ENCODE data around the gene AOPEP. TPM values are rescaled to one million over a fixed set of nuclear protein-coding genes. Genes with fewer than 3 reads are reported as not detected.

Gene AOPEP
- total RNA-seq, 1 donor from 2014 or later: 24.8 TPM

DNA sequence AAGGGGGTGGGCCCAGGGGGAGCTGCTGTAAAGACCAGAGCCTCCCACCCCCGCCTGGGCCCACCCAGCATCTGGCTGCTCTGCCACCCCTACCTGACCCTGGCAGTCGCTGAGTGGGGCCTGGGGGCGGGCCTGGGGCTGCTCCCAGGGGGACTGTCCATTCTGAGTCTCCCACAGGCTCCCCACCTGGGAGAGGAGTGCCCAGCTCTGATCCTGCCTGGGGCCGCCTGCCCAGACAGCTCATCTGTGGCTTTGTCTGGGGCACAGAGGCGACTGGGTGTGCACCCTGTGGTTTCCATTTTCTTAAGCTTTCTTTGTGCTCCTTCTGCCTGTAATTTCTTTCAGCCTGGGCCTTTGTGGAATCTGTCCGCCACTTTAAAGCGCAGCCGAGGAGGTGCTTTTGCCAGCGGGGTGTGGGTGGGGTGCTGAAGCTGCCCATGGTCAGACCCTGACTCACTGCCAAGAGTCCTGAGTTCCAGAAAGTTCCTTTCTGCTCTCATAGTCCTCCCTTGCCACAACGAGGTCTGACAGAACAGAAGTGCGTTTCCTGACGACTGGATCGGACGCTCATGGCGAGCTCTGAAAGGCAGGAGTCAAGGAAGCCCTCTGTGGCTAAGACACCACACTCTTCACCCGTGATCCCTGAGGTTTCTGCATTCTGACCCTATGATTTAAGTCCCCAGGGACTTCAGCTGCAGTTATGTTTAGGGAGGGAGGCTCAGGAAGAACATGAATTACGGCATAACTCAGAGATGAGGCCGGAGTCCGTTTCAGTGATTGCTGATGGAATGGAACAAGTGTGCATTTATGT is 366.0 kb downstream of the AOPEP start:
- H3K4me1 Mint-ChIP-seq: peaks cover 84% of the 10 kb centered on the region

DNA sequence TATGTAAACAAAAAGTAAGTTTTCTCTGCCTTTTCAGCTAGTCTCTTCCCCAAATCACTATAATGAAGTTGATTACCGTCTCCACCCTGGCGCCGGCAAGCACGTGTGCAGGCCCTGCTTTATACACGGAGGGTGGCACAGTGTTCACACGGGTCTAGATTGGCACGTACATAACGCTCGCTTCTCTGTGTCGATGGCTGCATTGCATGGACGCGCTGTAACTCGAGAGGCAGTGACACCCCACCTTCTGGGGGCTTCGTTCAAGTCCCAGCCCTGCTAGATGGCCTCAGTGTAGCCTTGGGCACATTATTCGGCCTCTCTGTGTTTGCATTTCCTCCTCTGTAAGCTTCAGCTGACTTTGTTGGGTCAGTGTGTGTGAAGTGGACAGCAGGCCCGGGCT is 367.1 kb downstream of the AOPEP start:
- peaks cover 84% of the 10 kb centered on the region for H3K4me1 Mint-ChIP-seq
- no peaks in the 10 kb centered on the region for H3K9me3 Mint-ChIP-seq
- H3K4me3 Mint-ChIP-seq: peak overlapping the region; percentile 70
- peaks cover 3% of the 10 kb centered on the region for H3K27me3 Mint-ChIP-seq (ENCODE audit: low read depth)
- peaks cover 12% of the 10 kb centered on the region for H3K36me3 Mint-ChIP-seq (ENCODE audit: low read depth)
- TF ChIP-seq, protein P1, sequence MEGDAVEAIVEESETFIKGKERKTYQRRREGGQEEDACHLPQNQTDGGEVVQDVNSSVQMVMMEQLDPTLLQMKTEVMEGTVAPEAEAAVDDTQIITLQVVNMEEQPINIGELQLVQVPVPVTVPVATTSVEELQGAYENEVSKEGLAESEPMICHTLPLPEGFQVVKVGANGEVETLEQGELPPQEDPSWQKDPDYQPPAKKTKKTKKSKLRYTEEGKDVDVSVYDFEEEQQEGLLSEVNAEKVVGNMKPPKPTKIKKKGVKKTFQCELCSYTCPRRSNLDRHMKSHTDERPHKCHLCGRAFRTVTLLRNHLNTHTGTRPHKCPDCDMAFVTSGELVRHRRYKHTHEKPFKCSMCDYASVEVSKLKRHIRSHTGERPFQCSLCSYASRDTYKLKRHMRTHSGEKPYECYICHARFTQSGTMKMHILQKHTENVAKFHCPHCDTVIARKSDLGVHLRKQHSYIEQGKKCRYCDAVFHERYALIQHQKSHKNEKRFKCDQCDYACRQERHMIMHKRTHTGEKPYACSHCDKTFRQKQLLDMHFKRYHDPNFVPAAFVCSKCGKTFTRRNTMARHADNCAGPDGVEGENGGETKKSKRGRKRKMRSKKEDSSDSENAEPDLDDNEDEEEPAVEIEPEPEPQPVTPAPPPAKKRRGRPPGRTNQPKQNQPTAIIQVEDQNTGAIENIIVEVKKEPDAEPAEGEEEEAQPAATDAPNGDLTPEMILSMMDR (conservative IDR thresholded peaks at IDR 0.05): no peak
- DNase-seq (ENCODE audit: low read depth, low spot score): no peak
- H3K27ac Mint-ChIP-seq (ENCODE audit: unreplicated experiment): no peak overlapping the region

More for the DNA sequence above, 366.0 kb downstream of the AOPEP start:
- peaks cover 9% of the 10 kb centered on the region for H3K36me3 Mint-ChIP-seq (ENCODE audit: low read depth)
- no peak for DNase-seq (ENCODE audit: low read depth, low spot score)
- TF ChIP-seq, protein P1 (conservative IDR thresholded peaks at IDR 0.05): no peak
- peak overlapping the region; percentile 75 for H3K4me3 Mint-ChIP-seq
- H3K27me3 Mint-ChIP-seq (ENCODE audit: low read depth): peaks cover 3% of the 10 kb centered on the region
- no peaks in the 10 kb centered on the region for H3K9me3 Mint-ChIP-seq
- H3K27ac Mint-ChIP-seq (ENCODE audit: unreplicated experiment): peak overlapping the region; percentile 46

DNA sequence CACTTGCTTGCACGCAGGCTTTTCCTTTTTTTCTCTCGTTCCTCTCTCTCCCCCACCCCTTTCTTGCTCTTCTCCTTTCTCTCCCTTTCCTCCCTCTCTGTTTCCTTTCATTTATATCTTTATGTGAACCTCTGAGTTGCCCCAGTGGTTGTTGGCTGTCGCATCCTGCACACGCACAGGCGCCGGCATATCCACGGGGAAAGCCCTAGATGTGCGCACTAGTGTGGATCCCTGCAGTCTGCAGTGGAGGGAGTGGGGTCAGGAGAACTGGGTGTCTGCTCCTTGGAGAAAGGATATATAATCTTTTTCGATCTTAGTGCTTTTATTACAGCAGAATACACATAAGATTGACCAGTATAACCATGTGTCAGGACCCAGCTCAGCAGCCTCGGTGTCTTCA is 367.5 kb downstream of the AOPEP start:
- no peaks in the 10 kb centered on the region for H3K9me3 Mint-ChIP-seq
- H3K27ac Mint-ChIP-seq (ENCODE audit: unreplicated experiment): peak overlapping the region; percentile 32
- TF ChIP-seq, protein P1 (conservative IDR thresholded peaks at IDR 0.05): no peak
- H3K4me1 Mint-ChIP-seq: peaks cover 87% of the 10 kb centered on the region
- no peak for DNase-seq (ENCODE audit: low read depth, low spot score)
- peak overlapping the region; percentile 70 for H3K4me3 Mint-ChIP-seq
- H3K27me3 Mint-ChIP-seq (ENCODE audit: low read depth): peaks cover 3% of the 10 kb centered on the region
- H3K36me3 Mint-ChIP-seq (ENCODE audit: low read depth): peaks cover 15% of the 10 kb centered on the region

DNA sequence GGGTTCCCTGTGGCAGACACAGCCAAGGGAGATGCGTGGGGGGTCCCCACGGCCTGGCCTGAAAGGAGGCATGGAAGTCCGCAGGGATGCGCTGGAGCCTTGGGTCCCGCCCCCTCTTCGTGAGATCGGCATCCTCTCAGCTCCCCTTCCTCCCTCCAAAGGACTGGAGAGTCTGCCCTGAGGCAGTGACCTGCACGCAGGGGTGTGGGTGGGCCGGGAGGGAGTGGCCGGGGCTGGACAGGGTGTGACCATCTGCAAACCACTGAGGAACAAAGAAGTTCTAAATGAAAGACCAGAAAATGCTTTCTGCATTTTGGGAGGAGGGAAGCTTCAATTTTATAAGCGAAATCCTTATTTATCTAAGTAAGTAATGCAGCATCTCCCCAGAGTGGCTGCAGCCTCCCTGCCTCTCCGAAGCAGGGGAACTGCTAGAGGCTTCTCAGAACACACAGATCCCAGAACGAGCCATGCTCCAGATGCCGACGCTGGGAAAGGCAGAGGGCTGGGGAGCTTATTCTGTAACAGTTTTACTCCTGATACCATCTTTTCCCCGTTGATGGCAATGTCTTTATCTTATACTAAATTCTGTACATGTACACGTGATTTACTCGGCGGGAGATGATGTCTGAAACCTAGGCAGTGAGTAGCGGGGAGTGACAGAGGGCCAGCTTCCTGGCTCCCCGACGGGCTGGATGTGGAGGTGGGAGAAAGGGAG is 369.3 kb downstream of the AOPEP start:
- TF ChIP-seq, protein P1 (conservative IDR thresholded peaks at IDR 0.05): no peak
- H3K4me1 Mint-ChIP-seq: peaks cover 70% of the 10 kb centered on the region
- H3K27ac Mint-ChIP-seq (ENCODE audit: unreplicated experiment): no peak overlapping the region
- H3K4me3 Mint-ChIP-seq: peak overlapping the region; percentile 33
- no peak for DNase-seq (ENCODE audit: low read depth, low spot score)
- peaks cover 3% of the 10 kb centered on the region for H3K27me3 Mint-ChIP-seq (ENCODE audit: low read depth)
- H3K36me3 Mint-ChIP-seq (ENCODE audit: low read depth): peaks cover 15% of the 10 kb centered on the region
- no peaks in the 10 kb centered on the region for H3K9me3 Mint-ChIP-seq

DNA sequence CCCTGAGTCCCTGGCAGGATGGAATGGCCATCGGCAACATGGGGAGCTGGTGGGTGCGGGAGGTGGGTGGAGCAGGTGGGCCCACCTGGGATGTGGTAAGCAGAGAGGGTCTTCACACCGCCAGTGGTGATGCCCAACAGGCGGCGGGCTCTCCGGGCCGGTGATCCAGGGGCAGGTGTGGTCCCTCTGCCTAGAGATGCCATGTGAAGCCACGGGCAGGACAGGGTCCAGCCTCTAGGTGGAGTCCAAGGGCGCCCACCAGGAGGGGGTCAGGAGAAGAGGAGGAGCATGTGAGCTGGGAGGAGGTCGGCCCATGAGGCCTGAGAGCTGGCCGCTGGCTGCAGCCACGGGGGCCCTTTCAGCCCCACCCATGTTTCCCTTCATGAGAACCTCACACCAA is 369.9 kb downstream of the AOPEP start:
- no peak overlapping the region for H3K27ac Mint-ChIP-seq (ENCODE audit: unreplicated experiment)
- peaks cover 64% of the 10 kb centered on the region for H3K4me1 Mint-ChIP-seq
- peaks cover 3% of the 10 kb centered on the region for H3K27me3 Mint-ChIP-seq (ENCODE audit: low read depth)
- H3K4me3 Mint-ChIP-seq: peak overlapping the region; percentile 22
- DNase-seq (ENCODE audit: low read depth, low spot score): no peak
- peaks cover 15% of the 10 kb centered on the region for H3K36me3 Mint-ChIP-seq (ENCODE audit: low read depth)
- no peaks in the 10 kb centered on the region for H3K9me3 Mint-ChIP-seq
- TF ChIP-seq, protein P1 (conservative IDR thresholded peaks at IDR 0.05): no peak
